ENCODE results near the gene MYO5C. TPM values are rescaled to one million over a fixed set of nuclear protein-coding genes. Genes with fewer than 3 reads are reported as not detected.

MYO5C gene
- total and polyA plus RNA-seq, 2 donors (not counting 1 experiment from before 2014, with no cell fraction given), result under 0.01 to 0.07 TPM

DNA sequence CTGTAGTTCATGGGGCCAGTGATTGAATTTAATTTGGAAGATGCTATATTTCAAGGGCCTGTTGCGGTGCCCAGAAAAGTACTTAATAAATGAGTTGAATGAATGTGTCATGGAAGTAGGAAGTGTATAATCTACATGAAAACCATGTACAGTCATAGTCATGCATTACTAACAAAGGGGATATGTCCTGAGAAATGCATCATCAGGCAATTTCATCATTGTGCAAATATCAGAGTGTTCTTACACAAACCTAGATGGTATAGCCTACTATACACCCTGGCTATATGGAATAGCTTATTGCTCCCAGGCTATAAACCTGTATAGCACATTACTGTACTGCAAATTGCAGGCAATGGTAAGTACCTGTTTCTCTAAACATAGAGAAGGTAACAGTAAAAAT lies 10.7 kb upstream of the MYO5C start:
- peak; percentile 63 to 64 for DNase-seq (ENCODE audit: low read depth in 2 of 2)
- H4K20me1 ChIP-seq (ENCODE audit: control insufficient read depth, extremely low read depth, insufficient read depth, low read length), result no peaks in the 10 kb centered on the region
- H3K4me2 ChIP-seq (ENCODE audit: extremely low read depth, insufficient read depth, low read length), result no peak overlapping the region
- H3K4me1 ChIP-seq (ENCODE audit: control insufficient read depth, extremely low read depth, insufficient read depth, low read length), result no peaks in the 10 kb centered on the region
- H3K4me3 ChIP-seq (replicated peaks in 1 of 4; ENCODE audit: control extremely low read depth in 1 of 4, insufficient read depth in 1 of 4, low read depth in 3 of 4, low read length in 4 of 4), result no peak overlapping the region
- H3K27me3 ChIP-seq (ENCODE audit: control insufficient read depth, insufficient read depth, low read length), result no peaks in the 10 kb centered on the region
- TF ChIP-seq, protein P1, sequence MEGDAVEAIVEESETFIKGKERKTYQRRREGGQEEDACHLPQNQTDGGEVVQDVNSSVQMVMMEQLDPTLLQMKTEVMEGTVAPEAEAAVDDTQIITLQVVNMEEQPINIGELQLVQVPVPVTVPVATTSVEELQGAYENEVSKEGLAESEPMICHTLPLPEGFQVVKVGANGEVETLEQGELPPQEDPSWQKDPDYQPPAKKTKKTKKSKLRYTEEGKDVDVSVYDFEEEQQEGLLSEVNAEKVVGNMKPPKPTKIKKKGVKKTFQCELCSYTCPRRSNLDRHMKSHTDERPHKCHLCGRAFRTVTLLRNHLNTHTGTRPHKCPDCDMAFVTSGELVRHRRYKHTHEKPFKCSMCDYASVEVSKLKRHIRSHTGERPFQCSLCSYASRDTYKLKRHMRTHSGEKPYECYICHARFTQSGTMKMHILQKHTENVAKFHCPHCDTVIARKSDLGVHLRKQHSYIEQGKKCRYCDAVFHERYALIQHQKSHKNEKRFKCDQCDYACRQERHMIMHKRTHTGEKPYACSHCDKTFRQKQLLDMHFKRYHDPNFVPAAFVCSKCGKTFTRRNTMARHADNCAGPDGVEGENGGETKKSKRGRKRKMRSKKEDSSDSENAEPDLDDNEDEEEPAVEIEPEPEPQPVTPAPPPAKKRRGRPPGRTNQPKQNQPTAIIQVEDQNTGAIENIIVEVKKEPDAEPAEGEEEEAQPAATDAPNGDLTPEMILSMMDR (conservative IDR thresholded peaks at IDR 0.05 in 1 of 2, IDR thresholded peaks at IDR 0.05 in 1 of 2; ENCODE audit: low read depth in 1 of 2, low read length in 2 of 2), result no peak
- no peak for TF ChIP-seq EZH2 (IDR thresholded peaks at IDR 0.05; ENCODE audit: low read length, missing control alignments)
- no peaks in the 10 kb centered on the region for H3K79me2 ChIP-seq (ENCODE audit: control insufficient read depth, insufficient read depth, low read length)
- no peaks in the 10 kb centered on the region for H3K9me3 ChIP-seq (ENCODE audit: control insufficient read depth, insufficient read depth, low read depth, low read length)
- H3K36me3 ChIP-seq (ENCODE audit: control insufficient read depth, insufficient read depth, low read length), result no peaks in the 10 kb centered on the region
- H3K27ac ChIP-seq (ENCODE audit: insufficient read depth, low read length), result no peak overlapping the region
- no peak overlapping the region for H2AFZ ChIP-seq (ENCODE audit: low read length)
- H3K9ac ChIP-seq (ENCODE audit: insufficient read depth, low read length), result no peak overlapping the region

DNA sequence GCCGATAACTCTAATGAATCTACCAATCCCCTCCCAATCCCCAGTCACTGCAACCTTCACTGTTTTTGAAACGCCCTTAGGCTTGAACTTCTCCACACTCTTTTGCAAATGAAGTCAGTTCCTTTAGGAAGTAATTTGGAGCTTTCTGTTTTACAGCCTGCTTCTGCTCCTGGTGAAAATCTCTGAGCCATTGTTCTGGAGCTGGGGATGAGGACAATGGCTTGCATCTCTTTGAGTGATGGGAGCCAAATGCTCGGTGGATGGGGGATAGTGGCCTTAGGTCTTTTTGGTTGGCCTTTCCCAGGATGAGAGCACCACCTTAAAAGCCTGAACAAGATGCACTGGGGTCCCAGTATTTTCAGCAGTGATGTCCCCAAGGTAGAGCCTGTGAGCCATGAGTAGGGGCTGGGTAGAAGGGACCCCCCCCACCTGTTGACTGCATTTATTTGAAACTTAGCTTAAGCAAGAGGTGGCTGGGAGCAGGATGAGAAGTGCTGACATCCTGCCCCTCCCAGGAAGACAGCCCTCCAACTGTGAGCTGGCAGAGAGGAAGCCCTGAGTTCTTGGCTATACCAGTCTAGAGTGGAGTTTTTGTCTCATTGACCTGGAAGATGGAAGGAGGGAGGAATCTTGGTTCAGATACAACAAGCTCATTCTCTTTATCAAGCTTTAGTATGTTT lies 7.6 kb upstream of the MYO5C start:
- H3K9ac ChIP-seq (ENCODE audit: insufficient read depth, low read length), result no peak overlapping the region
- no peak overlapping the region for H3K4me3 ChIP-seq (replicated peaks in 1 of 4; ENCODE audit: control extremely low read depth in 1 of 4, insufficient read depth in 1 of 4, low read depth in 3 of 4, low read length in 4 of 4)
- H4K20me1 ChIP-seq (ENCODE audit: control insufficient read depth, extremely low read depth, insufficient read depth, low read length), result no peaks in the 10 kb centered on the region
- no peaks in the 10 kb centered on the region for H3K36me3 ChIP-seq (ENCODE audit: control insufficient read depth, insufficient read depth, low read length)
- H3K27me3 ChIP-seq (ENCODE audit: control insufficient read depth, insufficient read depth, low read length), result no peaks in the 10 kb centered on the region
- no peaks in the 10 kb centered on the region for H3K4me1 ChIP-seq (ENCODE audit: control insufficient read depth, extremely low read depth, insufficient read depth, low read length)
- H3K4me2 ChIP-seq (ENCODE audit: extremely low read depth, insufficient read depth, low read length), result no peak overlapping the region
- no peak for TF ChIP-seq EZH2 (IDR thresholded peaks at IDR 0.05; ENCODE audit: low read length, missing control alignments)
- TF ChIP-seq, protein P1 (conservative IDR thresholded peaks at IDR 0.05 in 1 of 2, IDR thresholded peaks at IDR 0.05 in 1 of 2; ENCODE audit: low read depth in 1 of 2, low read length in 2 of 2), result no peak
- no peaks in the 10 kb centered on the region for H3K9me3 ChIP-seq (ENCODE audit: control insufficient read depth, insufficient read depth, low read depth, low read length)
- DNase-seq (ENCODE audit: low read depth in 2 of 2), result no peak
- no peaks in the 10 kb centered on the region for H3K79me2 ChIP-seq (ENCODE audit: control insufficient read depth, insufficient read depth, low read length)
- H2AFZ ChIP-seq (ENCODE audit: low read length), result no peak overlapping the region
- no peak overlapping the region for H3K27ac ChIP-seq (ENCODE audit: insufficient read depth, low read length)

DNA sequence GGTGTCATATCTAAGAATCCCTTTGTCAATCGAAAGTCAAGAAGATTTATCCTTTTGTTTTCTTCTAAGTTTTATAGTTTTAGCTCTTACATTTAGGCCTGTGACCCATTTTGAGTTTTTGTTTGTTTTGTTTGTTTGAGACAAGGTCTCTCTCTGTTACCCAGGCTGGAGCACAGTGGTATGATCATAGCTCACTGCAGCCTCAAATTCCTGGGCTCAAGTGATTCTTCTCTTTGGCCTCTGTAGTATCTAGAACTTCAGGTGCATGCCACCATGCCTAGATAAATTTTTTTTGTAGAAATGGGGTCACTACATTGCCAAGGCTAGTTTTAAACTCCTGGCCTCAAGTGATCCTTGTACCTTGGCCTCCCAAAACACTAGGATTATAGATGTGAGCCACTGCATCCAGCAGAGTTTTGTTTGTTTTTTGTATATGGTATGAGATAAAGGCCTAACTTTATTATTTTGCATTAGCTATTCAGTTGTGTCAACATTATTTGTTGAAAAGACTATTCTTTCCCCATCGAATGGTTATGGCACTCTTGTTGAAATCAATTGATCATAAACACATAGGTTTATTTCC lies 5.8 kb upstream of the MYO5C start:
- Histone ChIP-seq H3K9ac (ENCODE audit: insufficient read depth, low read length) (no peak overlapping the region), H3K9me3 (ENCODE audit: control insufficient read depth, insufficient read depth, low read depth, low read length) (no peaks in the 10 kb centered on the region), H3K36me3 (ENCODE audit: control insufficient read depth, insufficient read depth, low read length) (no peaks in the 10 kb centered on the region), H3K27ac (ENCODE audit: insufficient read depth, low read length) (no peak overlapping the region), H2AFZ (ENCODE audit: low read length) (no peak overlapping the region), H4K20me1 (ENCODE audit: control insufficient read depth, extremely low read depth, insufficient read depth, low read length) (no peaks in the 10 kb centered on the region), H3K27me3 (ENCODE audit: control insufficient read depth, insufficient read depth, low read length) (no peaks in the 10 kb centered on the region), H3K4me1 (ENCODE audit: control insufficient read depth, extremely low read depth, insufficient read depth, low read length) (no peaks in the 10 kb centered on the region), H3K79me2 (ENCODE audit: control insufficient read depth, insufficient read depth, low read length) (no peaks in the 10 kb centered on the region), H3K4me3 (replicated peaks in 1 of 4; ENCODE audit: control extremely low read depth in 1 of 4, insufficient read depth in 1 of 4, low read depth in 3 of 4, low read length in 4 of 4) (no peak overlapping the region), H3K4me2 (ENCODE audit: extremely low read depth, insufficient read depth, low read length) (no peak overlapping the region)
- TF ChIP-seq, protein P1 (conservative IDR thresholded peaks at IDR 0.05 in 1 of 2, IDR thresholded peaks at IDR 0.05 in 1 of 2; ENCODE audit: low read depth in 1 of 2, low read length in 2 of 2), result no peak
- TF ChIP-seq EZH2 (IDR thresholded peaks at IDR 0.05; ENCODE audit: low read length, missing control alignments), result no peak
- DNase-seq (ENCODE audit: low read depth in 2 of 2), result no peak
